Keratinocyte (primary cell): Measurements from ENCODE around the gene C9orf50.

Experiments used
- CTCF ChIP-seq, 3 experiments: IDR thresholded peaks in 1 of 3; conservative IDR thresholded peaks in 1 of 3; optimal IDR thresholded peaks in 1 of 3; 2 replicates in 2 of 3; 3 replicates in 1 of 3; pipeline versions ENCODE3 to v1.5.1; 2011; ENCODE audit warnings: low read length in 3 of 3, mild to moderate bottlenecking in 3 of 3, moderate library complexity in 2 of 3, control low read depth in 1 of 3, inconsistent platforms in 1 of 3; ENCODE audit not compliant: insufficient read depth in 2 of 3; ENCODE audit errors: extremely low read depth in 1 of 3
- EZH2 ChIP-seq: IDR thresholded peaks from one replicate; pipeline ENCODE4 v1.6.1; 2012; ENCODE audit warnings: inconsistent platforms, mild to moderate bottlenecking, low read length, moderate library complexity

DNA sequence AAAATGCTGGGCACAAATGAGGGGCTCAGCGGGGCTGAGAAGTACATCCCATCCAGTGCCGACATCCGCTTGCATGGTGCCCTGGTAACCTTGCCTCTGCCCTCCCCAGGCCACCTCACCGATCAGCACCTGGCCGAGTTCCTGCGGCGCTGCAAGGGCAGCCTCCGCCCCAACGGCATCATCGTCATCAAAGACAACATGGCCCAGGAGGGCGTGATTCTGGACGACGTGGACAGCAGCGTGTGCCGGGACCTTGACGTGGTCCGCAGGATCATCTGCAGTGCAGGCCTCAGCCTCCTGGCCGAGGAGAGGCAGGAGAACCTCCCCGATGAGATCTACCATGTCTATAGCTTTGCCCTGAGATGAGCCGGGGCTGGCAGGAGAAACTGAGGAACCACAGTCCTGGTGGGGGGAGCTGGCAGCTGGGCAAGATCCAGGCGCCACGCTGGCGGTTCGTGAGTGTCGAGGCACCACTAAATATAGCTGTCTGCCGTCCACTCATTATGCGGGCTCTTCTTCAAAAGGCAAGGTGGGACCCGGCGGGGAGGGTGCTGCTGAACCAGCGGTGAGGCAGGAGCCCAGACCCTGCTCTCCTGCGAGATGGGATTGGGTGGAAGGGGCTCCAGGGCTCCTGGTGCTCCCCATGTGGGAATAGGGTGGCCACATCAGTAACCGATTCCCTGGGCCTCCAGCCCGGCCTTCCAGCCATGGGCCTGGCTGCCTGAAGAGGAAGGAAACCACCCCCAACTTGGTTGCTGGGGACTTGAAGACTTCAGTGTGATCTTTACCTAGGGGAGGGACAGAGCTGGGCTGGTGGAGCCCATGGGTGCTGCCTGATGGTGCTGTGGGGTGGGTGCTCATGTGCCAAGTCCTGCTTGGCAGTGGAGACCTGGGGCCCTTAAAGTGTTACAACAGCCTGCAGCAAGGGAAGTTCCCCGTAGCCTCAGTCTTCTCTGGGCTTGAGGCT, 14.5 kb upstream of the C9orf50 start:
- TF ChIP-seq CTCF (optimal IDR thresholded peaks at IDR 0.05 in 1 of 3, IDR thresholded peaks at IDR 0.05 in 1 of 3, conservative IDR thresholded peaks at IDR 0.05 in 1 of 3; ENCODE audit: extremely low read depth in 1 of 3, insufficient read depth in 2 of 3, low read length in 3 of 3) (no peak), EZH2 (no peak)
